ENCODE data around the gene ZNF525. TPM values are rescaled to one million over a fixed set of nuclear protein-coding genes. Genes with fewer than 3 reads are reported as not detected.
"Not testable (repeated sequence)": the region's sequence is repeated elsewhere in the genome, so short reads cannot be mapped to it uniquely, and the experiment has no call there.

Gene ZNF525
- total RNA-seq, 4 donors from 2014 or later, result 0.26 to 0.92 (median 0.30) TPM

DNA sequence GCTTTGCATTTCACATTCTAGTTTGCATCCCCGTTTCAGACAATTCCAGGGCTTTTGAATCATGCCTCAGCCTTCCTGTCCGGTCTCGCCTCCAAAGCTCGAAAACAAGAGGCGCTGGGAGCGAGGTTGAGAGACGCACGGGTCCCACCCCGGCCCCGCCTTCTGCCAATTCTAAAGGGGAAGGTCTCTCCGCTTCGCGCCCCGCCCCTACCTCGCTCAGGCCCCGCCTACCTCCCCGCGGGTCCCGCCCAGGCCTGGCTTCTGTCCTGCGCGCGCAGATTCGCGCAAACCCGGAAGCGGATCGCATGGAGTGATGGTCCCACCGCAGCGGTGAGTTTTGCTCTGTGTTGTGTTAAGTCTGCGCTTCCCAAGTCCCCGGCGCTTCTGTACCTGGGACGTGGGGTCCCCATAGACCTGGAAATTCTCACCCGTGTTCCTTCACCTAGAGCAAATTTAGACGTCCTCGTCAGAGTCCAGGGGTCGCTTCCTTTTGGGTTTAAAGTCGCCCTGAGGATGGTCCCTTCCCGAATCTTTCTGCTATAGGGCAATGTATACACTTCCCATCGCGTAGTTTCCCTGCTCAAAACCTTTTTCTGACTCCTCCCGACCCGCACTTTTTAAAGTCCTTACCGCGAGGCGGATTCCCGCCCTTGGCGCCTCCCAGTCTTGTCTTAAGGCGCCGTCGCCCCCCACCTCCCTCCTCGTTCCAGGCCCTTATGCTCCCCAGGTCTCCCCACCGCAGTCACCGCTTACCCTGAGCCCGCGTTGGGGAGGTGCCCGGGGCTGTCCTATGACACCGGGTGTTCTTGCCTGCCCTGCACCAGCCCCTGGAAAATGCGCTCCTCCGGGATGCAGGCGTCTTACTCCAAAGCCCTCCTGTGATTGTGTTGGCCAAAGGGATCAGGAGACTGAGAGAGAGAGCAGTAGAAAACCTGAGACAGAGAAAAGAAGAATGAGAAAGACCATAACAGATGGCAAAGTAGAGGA is 31.7 kb upstream of the ZNF525 start, which contains the start of gene ZNF845:
ZNF845 (plus strand) TSS at position 287 of the 987 bp plus-strand sequence. CDS start 7,559 bp downstream, outside the sequence.
- Histone ChIP-seq H3K4me3 (peak within 1 kb of the TSS; percentile 61 to 74 (median 71)), H3K4me1 (no peaks in the 10 kb centered on the region), H3K9me3 (no peaks in the 10 kb centered on the region), H3K27ac (peak within 1 kb of the TSS; percentile 61 to 75 (median 69)), H3K36me3 (no peaks in the 10 kb centered on the region), H3K27me3 (no peaks in the 10 kb centered on the region)
- ATAC-seq (peak; percentile 91 to 97), DNase-seq (peak; percentile 73 to 74)
- TF ChIP-seq, protein P1, sequence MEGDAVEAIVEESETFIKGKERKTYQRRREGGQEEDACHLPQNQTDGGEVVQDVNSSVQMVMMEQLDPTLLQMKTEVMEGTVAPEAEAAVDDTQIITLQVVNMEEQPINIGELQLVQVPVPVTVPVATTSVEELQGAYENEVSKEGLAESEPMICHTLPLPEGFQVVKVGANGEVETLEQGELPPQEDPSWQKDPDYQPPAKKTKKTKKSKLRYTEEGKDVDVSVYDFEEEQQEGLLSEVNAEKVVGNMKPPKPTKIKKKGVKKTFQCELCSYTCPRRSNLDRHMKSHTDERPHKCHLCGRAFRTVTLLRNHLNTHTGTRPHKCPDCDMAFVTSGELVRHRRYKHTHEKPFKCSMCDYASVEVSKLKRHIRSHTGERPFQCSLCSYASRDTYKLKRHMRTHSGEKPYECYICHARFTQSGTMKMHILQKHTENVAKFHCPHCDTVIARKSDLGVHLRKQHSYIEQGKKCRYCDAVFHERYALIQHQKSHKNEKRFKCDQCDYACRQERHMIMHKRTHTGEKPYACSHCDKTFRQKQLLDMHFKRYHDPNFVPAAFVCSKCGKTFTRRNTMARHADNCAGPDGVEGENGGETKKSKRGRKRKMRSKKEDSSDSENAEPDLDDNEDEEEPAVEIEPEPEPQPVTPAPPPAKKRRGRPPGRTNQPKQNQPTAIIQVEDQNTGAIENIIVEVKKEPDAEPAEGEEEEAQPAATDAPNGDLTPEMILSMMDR (IDR thresholded peaks at IDR 0.05 in 4 of 5, conservative IDR thresholded peaks at IDR 0.05 in 1 of 5), result no peak
- peak in 1 of 2 donors; percentile 19 for TF ChIP-seq POLR2A (IDR thresholded peaks at IDR 0.05)
- intact Hi-C loops (cut with DNase I; ENCODE audit: low total_unique reads) (loop anchor here (1.0 to 10.0 kb wide), 3 partner anchors 62 to 136 kb away; partner anchors contain the start of genes ZNF765 and ZNF813), in situ Hi-C loops (cut with MboI; ENCODE audit: low sequenced_read_pairs in 4 of 4) (loop anchor here in 1 of 4 donors (10.0 kb wide), 1 partner anchor 79 kb away; the partner anchor contains the start of genes VN1R2 and ZNF677)

DNA sequence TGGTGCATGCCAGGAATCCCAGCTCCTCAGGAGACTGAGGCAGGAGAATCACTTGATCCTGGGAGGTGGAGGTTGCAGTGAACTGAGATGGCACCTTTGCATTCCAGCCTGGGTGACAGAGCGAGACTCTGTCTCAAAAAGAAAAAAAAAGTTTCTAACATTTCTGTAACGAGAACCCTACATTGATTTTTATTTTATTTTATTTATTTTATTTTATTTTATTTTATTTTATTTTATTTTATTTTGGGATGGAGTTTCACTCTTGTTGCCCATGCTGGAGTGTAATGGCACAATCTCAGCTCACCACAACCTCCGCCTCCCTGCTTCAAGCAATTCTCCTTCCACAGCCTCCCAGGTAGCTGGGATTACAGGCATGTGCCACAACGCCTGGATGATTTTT is 21.1 kb upstream of the ZNF525 start:
- H3K4me1 ChIP-seq; H3K4me3 ChIP-seq; H3K27ac ChIP-seq; H3K9me3 ChIP-seq; intact Hi-C loops (cut with DNase I; ENCODE audit: low total_unique reads); DNase-seq; H3K27me3 ChIP-seq; ATAC-seq; in situ Hi-C loops (cut with MboI; ENCODE audit: low sequenced_read_pairs in 4 of 4): not testable (repeated sequence)
- peaks cover 0 to 59% of the 10 kb centered on the region in 2 donors for H3K36me3 ChIP-seq

DNA sequence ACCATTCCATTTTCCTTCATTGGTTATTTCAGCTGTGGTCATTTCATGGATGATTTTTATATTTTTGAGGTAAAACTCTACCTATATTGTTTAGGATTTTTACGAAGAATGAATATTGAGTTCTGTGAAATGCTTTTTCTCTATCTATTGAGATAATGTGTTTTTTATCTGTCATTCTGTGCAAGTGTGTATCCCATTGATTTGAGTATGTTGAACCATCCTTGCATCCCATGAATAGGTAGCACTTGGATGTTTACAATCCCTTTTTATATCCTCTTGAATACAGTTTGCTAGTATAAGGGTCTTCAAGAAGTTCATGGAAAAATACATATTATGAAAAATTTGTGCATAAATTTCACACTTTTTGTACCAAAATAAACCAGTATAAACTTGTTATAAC is 9.8 kb upstream of the ZNF525 start:
- Histone ChIP-seq H3K4me1 (no peaks in the 10 kb centered on the region), H3K4me3 (no peak overlapping the region), H3K27me3 (no peaks in the 10 kb centered on the region), H3K27ac (no peak overlapping the region), H3K9me3 (peaks cover 0 to 44% (median 6%) of the 10 kb centered on the region in 3 donors), H3K36me3 (peaks cover 4 to 15% of the 10 kb centered on the region in 2 donors)
- DNase-seq (no peak), ATAC-seq (no peak)
- TF ChIP-seq, protein P1 (IDR thresholded peaks at IDR 0.05 in 4 of 5, conservative IDR thresholded peaks at IDR 0.05 in 1 of 5), result no peak
- TF ChIP-seq POLR2A (IDR thresholded peaks at IDR 0.05), result no peak
- intact Hi-C loops (cut with DNase I; ENCODE audit: low total_unique reads) (no loop called here), in situ Hi-C loops (cut with MboI; ENCODE audit: low sequenced_read_pairs in 4 of 4) (no loop called here)

DNA sequence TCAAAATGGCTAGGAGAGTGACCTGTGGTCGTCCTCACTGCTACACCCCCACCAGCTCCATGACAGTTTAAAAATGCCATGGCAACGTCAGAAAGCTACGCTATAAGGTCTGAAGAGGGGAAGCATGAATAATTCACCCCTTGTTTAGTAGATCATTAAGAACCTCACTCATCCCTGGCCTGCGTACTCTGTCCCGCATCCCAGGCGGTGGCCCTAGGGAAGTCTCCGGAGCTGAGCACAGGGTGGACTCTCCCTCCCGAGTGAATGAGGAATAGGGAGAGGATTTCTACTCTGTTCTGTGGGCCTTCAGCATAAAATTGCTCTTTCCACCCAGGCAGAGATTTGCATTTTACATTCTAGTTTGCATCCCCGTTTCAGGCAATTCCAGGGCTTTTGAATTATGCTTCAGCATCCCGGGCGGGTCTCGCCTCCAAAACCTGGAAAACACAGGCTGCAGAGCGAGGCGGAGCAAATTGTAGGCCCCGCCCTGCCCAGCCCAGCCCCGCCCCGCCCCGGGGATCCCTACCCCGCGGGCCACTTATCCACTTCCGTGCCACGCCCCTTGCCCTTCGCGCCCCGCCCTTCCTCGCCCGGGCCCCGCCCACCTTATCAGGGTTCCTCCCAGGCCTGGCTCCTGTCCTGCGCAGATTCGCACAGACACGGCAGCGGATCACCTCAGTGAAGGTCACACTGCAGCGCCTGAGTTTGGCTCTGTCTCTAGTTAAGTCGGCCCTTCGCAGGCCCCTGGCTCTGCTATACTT is 7.5 kb upstream of the ZNF525 start:
- H3K36me3 ChIP-seq, result no peaks in the 10 kb centered on the region
- no peak overlapping the region for H3K4me3 ChIP-seq
- TF ChIP-seq POLR2A (IDR thresholded peaks at IDR 0.05), result no peak
- TF ChIP-seq, protein P1 (IDR thresholded peaks at IDR 0.05 in 4 of 5, conservative IDR thresholded peaks at IDR 0.05 in 1 of 5), result no peak
- in situ Hi-C loops (cut with MboI; ENCODE audit: low sequenced_read_pairs in 4 of 4) (no loop called here), intact Hi-C loops (cut with DNase I; ENCODE audit: low total_unique reads) (no loop called here)
- no peaks in the 10 kb centered on the region for H3K4me1 ChIP-seq
- ATAC-seq (no peak), DNase-seq (no peak)
- H3K27ac ChIP-seq, result no peak overlapping the region
- peaks cover 0 to 21% (median 6%) of the 10 kb centered on the region in 3 donors for H3K9me3 ChIP-seq
- H3K27me3 ChIP-seq, result no peaks in the 10 kb centered on the region

DNA sequence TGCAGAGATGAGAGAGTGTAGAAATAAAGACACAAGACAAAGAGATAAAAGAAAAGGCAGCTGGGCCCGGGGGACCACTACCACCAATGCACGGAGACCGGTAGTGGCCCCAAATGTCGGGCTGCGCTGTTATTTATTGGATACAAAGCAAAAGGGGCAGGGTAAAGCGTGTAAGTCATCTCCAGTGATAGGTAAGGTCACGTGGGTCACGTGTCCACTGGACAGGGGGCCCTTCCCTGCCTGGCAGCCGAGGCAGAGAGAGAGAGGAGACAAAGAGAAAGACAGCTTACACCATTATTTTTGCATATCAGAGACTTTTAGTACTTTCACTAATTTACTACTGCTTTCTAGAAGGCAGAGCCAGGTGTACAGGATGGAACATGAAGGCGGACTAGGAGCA is 5.4 kb upstream of the ZNF525 start:
- H3K4me1 ChIP-seq; intact Hi-C loops (cut with DNase I; ENCODE audit: low total_unique reads); DNase-seq; H3K27me3 ChIP-seq; in situ Hi-C loops (cut with MboI; ENCODE audit: low sequenced_read_pairs in 4 of 4); H3K4me3 ChIP-seq; H3K27ac ChIP-seq; H3K36me3 ChIP-seq; ATAC-seq: not testable (repeated sequence)
- H3K9me3 ChIP-seq, result peaks cover 0 to 13% (median 4%) of the 10 kb centered on the region in 3 donors
